Measurements from ENCODE around the gene CHCHD1.
A peak's percentile ranks its signal among the peaks of the same experiment; 100 is the strongest.
"Not testable (repeated sequence)": the region's sequence is repeated elsewhere in the genome, so short reads cannot be mapped to it uniquely, and the experiment has no call there.

Gene CHCHD1

DNA sequence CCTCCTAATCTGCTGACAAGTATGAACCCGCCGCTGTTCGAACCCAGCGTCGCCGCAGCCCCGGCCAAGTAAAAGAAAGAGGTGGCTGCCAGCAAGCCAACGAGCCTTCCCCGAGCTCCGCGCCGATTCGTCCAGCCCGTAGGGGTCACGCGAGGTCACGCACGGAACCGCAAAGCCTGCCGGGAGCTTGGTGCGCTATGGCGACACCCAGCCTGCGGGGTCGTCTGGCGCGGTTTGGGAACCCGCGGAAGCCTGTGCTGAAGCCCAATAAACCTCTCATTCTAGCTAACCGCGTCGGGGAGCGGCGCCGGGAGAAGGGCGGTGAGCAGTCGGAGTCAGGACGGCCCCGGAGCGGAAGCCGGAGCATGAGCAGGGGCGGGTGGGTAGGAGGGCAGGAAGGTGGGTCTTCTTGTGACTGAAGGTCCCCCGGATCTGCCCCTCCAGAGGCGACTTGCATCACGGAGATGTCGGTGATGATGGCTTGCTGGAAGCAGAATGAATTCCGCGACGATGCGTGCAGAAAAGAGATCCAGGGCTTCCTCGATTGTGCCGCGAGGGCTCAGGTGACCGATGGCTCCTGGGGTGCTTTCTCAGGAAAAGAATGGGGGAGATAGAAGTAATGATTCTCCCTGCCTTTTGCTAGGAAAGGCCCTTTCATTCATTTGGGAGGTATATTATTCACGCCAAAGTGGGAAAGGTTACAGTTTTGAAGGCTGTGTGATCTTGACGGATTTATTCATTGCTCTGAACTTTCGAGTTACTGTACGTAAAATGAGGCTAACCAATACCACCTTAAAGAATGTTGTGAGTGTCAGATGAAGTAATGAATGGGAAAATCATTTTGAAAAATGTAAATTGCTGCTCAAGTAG lies at the start of gene CHCHD1:
CHCHD1 (plus strand) TSS at position 170 of the 870 bp plus-strand sequence; CDS start at position 198, 28 bp downstream.
- no peak for DNase-seq (ENCODE audit: low read depth, low spot score)

DNA sequence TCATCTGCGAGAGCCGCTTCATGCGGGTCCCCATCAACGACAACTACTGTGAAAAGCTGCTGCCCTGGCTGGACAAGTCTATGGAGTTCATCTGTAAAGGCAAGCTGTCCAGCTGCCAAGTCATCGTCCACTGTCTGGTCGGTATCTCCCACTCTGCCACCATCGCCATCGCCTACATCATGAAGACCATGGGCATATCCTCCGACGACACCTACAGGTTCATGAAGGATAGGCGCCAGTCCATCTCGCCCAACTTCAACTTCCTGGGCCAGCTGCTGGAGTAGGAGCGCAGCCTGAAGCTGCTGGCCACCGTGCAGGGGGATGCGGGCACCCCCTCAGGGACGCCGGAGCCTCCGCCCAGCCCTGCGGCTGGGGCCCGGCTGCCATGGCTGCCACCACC lies 49.4 kb upstream of the CHCHD1 start:
- no peak for DNase-seq (ENCODE audit: low read depth, low spot score)

DNA sequence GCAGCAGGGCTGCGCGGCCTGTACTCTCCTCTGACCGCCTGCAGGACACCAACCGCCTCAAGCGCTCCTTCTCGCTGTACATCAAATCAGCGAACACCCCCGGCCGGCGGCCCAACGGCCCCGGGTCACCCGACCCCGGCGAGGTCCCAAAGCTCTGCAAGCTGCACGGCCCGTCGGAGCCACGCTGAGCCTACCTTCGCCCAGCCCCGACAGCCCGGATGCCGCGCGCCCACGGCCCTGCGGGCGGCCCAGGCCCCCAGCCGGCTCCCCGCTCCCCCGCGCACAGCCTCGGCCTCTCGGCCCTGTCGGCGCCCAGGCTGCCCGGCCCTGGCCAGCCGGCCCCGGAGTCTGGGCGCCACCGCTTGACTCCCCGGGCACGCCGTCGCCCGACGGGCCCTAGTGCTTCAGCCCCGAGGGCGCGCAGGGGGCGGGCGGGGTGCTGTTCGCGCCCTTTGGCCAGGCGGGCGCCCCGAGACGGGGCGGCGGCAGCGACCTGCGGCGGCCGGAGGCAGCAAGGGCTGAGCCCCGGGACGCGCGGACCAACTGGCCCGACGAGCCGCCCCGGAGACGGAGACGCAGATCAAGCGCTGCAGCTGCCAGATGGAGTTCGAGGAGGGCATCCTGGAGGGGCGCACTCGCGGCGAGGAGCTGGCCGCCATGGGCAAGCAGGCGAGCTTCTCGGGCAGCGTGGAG lies 48.8 kb upstream of the CHCHD1 start:
- DNase-seq (ENCODE audit: low read depth, low spot score), result no peak

DNA sequence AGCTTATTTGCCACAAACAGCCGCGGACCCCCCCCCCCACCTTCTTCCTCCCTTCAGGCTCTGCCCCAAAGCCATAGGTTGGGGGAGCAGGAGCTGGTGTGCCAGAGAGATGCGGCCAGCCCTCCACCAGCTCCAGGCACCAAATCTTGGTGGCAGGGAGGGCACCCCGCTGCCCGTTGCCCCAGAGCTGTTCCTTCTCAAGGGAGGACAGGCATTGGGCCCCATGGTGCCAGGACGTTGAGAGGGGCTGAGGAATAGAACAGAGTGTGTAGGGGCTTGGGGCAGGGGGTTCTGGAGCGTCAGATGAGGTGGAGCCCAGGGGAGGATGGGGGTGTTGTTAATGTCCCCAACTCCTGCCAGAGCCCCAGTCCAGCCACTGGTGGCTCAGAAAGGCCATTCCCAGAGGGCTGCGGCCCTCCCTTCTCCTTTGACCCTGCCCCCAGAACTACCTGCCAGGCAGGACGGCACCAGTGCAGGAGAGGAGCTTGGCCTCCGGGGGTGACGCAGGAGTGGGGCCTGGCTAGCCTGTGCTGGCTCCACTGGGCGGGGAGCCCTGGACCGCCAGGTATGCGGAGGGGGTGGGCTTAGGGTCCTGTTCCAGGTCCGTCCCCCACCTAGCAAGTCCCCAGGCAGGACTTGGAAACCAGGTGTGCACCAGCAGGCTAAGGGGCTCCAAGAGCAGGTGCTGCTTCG lies 47.7 kb upstream of the CHCHD1 start:
- DNase-seq (ENCODE audit: low read depth, low spot score), result no peak

DNA sequence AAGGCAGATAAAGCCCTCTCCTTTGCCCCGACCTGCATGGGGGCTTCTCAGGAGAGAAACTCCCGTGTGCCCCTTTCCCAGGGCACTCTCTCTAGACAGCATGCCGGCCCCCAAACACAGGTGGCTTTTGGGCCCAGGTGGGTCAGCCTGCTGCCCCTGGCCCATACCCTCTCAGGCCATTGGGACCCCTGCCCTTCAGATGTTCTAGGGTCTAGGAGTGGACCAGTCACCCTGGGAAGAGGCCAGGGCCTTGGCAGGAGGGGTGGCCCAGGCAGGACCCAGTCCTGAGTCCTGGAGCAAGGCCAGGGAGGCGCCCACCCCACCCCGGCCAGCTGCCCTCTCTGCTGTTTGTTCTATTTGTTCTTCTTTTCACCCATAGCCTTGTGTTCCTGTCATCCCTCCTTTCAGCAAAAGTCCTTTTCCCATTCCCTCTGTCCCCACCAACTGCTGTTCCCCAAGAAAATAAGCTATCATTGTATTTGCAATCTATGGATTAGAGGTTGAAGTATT lies 47.0 kb upstream of the CHCHD1 start:
- no peak for DNase-seq (ENCODE audit: low read depth, low spot score)

DNA sequence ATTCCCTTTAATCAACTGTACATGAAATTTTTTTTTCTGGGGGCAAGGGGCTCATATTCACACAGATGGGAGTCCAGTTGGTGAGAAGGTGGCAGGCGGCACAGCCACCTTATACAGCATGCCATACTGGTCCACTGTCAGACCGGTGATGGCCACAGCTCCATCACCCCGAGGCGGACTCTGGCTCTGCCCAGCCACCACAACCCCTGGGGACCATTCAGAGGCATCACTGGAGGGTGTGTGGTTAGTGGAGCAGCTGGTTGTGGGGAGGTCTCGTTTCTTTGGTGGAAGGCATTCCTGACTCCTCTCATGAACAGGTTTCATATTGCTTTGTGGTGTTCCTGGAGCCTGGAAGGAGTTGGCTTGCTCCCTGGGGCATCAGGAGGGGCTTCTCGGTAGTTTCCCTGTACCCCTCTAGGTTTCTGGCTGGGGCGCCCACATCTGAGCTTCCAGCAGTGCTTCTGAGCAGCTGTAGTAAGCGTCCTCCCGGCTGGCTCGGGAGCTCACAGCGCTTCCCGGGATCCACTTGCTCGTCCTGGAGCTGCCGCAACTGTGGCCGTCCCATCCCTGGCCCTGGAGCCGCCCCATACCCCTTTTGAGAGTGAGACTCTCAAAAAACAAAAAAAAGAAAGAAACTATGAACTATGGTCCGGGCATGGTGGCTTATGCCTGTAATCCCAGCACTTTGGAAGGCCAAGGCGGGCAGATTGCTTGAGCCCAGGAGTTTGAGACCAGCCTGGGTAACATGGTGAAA lies 41.2 kb upstream of the CHCHD1 start:
- DNase-seq (ENCODE audit: low read depth, low spot score), result not testable (repeated sequence)

DNA sequence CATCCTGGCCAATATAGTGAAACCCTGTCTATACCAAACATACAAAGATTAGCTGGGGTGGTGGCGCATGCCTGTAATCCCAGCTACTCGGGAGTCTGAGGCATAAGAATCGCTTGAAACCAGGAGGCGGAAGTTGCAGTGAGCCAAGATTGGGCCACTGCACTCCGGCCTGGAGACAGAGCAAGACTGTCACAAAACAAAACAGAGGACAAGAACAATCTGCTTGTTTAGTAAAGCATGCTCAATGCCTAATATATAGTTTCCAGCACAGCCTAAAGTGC lies 39.5 kb upstream of the CHCHD1 start:
- DNase-seq (ENCODE audit: low read depth, low spot score), result no peak

DNA sequence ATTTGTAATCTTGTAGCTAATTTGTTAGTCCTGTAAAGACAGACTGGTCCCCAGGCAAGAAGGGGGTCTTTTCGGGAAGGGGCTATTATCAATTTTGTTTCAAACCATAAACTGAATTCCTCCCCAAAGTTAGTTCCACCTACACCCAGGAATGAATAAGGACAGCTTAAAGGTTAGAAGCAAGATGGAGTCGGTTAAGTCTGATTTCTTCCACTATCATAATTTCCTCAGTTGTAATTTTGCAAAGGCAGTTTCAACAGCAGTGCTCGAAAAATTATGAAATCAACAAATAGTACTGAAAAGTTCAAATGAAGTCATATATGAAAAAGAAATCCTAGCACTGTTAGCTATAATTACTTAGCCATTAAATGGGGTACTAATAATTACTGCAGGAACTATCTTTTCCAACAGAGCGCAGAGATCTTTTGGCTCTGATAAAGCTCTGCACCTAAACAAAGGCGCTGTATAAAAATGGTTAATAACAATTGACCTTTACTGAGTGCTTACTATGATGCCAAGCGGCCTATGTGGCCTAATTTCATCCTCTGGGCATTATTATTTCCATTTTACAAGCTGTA lies 38.4 kb upstream of the CHCHD1 start:
- DNase-seq (ENCODE audit: low read depth, low spot score), result no peak

DNA sequence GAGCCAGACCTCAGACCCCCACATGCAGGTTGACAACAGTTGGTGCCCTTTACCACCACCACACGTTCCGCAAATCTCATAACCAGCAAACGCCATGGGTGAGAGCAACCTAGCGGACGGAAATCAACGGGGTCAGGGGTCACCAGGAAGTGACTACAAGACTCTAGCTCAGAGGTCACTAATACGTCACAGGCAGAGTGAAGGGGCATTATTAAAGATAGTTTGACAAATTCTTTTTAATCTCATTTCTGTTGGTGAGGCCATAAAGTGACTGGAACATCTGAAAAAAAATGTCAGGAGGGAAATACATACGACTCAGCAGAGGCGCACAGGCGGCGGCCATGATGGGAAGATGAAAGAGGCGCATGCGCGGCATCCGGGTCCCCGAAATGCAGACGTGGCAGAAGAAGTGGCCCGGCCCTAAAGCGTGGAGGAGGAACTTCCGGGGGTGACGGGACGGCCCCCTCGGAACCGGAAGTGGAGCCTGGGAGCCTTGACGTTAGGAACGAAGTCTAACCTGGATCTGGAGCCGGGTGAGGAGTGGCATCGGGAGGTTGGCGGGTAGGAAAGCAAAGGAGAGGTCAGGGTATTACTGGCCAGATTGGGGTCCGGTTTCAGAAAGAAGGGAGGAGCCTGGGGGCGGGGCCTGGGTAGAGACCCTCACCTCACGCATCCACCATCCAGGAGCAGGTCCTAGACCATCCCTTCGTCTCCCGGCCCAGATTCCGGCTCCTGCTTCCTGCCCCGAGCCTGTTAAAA lies 37.8 kb upstream of the CHCHD1 start, which contains the start of gene SEC24C:
SEC24C (plus strand) TSS at position 468 of the 759 bp plus-strand sequence. CDS start 2,461 bp downstream, outside the sequence.
- peak; percentile 79 for DNase-seq (ENCODE audit: low read depth, low spot score)

DNA sequence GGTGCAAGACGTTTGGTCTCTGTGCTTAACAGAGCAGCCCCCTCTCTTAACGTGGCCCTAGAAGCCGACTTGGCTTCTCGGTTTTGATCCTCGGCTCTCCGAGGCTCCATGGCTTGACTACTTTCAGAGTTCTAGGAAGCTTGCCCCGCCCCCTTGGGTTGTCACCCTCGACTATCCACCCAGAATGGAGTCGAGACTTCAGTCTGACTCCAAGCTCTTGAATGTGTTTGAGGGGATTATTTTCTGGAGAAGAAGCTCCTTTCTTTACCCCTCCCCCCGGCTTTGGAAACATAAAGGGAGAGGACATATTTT lies 37.2 kb upstream of the CHCHD1 start:
- no peak for DNase-seq (ENCODE audit: low read depth, low spot score)

DNA sequence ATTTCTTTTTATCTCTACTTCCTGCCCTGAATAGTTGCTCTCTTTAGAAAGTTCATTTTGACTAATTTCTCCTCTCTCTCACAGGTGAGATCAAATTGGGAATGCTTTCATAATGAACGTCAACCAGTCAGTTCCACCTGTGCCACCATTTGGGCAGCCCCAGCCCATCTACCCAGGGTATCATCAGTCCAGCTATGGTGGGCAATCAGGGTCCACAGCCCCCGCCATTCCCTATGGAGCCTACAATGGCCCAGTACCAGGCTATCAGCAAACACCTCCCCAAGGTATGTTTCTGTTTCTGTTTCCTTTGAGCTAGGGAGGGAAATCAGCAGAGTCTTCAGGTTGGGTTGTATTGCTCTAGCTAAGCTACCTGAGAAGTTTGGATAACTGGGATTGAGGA lies 35.1 kb upstream of the CHCHD1 start:
- DNase-seq (ENCODE audit: low read depth, low spot score), result no peak

DNA sequence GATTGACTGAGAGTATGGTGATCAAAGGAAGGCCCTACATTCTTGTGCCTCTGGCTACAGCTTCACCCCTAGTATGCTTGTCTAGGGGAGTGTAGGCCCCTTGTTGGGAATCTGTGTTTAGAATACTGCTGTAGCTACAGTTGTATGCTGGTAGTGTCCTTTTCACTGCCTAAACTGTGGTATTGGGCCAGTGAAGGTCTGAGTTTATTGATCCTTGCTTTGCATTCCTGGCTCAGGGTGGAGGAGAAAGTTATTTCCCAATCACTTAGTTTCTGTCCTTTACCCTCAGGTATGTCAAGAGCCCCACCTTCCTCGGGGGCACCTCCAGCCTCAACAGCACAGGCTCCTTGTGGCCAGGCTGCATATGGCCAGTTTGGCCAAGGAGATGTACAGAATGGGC lies 31.0 kb upstream of the CHCHD1 start:
- DNase-seq (ENCODE audit: low read depth, low spot score), result no peak

DNA sequence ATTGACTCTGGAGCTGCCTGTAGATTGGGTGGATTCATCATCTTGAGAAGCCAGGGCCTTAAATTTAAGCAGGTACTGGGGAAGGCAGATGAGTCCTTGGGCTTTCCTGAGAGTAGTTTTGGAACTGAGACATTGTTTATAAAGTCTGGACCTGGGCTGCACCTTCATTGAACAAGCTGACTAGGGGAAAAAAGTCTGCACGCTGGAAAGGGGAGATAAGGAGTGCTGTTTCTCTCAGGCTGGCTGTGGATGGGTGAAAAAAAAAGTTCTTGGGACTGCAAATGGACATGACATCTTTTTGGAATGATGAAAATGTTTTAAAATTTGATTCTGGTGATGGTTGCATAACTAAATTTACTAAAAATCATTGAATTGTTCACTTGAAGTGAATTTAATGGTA lies 25.7 kb upstream of the CHCHD1 start:
- no peak for DNase-seq (ENCODE audit: low read depth, low spot score)

DNA sequence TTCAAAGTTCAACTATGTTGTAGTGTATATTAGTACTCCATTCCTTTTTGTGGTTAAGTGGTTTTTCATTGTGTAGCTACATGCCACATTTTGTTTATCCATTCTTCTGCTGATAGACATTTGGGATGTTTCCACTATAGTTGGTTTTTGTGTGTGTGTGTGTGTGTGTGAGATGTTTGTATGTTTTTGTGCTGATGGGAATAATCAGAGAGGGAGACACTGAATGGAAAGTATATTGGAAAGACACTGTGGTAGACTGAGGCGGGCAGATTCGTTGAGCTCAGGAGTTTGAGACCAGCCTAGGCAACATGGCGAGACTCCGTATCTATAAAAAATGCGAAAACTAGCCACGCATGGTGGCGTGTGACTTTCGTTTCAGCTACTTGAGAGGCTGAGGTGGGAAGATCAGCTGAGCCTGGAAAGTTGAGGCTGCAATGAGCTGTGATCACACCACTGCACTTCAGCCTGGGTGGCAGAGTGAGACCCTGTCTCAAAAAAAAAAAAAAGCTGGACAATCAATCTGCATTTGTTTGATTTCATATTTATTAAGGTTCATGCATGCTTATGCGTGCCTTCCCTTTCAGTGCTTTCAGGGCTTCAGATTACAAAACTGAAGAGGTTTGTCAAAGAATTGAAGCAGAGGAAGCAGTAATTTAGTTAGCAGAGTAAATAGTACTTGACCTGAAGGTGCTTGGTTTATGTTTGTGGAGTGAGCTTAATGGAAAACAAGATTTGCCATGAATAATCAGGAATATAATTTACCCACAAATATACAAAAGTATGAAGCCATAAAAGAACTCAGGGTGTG lies 22.9 kb upstream of the CHCHD1 start:
- no peak for DNase-seq (ENCODE audit: low read depth, low spot score)

DNA sequence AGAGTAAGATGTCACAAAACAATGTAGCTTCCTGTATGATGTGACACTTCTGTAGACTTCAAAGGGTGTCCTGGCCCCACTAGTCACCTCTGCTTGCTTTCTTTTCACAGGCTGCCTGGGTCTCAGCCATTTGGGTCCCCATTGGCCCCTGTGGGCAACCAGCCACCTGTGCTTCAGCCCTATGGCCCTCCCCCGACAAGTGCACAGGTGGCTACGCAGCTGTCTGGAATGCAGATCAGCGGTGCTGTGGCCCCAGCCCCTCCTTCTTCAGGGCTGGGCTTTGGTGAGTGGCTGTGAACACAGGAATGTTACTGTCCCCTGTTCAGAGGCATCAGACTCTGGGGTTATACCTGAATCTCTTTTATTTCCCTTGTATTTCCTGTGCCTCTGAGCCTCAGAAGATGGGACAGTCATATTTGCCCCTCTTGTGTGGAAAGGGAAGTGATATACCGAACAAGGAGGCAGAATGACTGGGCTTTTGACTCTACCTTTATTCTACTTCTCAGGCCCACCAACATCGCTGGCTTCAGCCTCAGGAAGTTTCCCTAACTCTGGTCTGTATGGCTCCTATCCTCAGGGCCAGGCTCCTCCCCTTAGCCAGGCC lies 22.2 kb upstream of the CHCHD1 start:
- no peak for DNase-seq (ENCODE audit: low read depth, low spot score)

DNA sequence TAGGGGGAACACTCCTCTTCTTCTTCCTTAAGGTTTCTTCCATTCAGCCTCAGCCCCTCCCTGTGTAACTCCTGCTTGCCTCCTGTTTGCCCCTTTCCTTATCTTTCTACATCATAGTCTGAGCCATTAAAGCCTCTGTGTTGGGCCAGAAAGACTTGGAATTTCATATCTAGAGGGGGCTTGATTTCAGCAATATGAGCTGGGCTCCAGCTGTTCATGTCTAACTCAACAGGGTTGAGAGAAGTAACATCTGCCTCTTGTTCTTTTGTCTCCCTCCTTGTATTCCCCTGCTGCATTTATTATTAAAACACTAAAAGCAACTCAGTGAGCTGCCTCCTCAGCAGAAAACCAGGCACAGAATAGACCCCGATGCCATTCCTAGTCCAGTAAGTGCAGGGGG lies 20.1 kb upstream of the CHCHD1 start:
- DNase-seq (ENCODE audit: low read depth, low spot score), result no peak

DNA sequence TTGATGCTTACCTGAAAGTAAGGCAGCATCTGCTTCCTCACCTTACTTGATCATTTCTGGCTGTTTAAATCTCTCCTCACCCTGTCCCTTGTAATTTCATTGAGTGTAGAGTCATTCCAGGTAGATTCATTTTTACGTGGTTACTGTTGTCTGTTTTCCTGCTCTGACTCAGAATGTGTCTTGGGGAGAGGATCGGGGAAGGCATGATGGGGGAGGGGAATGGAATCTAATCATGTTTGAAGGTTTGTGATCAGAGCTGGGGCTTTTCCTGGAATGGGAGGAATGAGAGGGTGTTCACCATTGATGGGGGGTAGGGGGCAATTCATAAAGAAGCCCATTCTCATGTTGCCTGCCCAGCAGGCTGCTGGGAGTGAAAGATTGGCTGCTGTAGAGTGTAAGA lies 18.9 kb upstream of the CHCHD1 start:
- DNase-seq (ENCODE audit: low read depth, low spot score), result no peak

DNA sequence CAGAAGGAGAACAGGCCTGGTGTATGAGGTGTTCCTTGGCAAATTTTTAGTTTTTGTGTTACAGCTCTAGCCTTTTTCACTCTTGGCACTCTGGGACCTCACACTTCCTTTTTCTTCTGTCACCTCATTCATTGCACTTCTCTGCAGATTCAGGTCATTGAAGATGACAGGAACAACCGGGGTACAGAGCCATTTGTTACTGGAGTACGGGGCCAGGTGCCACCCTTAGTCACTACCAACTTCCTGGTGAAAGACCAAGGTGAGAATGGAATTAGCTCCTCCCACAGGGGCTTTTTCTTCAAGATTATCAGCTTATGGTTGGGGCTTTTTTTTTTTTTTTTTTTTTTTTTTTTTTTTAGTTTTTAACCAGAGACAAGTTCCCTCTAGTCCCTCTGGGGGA lies 18.5 kb upstream of the CHCHD1 start:
- DNase-seq (ENCODE audit: low read depth, low spot score), result no peak

DNA sequence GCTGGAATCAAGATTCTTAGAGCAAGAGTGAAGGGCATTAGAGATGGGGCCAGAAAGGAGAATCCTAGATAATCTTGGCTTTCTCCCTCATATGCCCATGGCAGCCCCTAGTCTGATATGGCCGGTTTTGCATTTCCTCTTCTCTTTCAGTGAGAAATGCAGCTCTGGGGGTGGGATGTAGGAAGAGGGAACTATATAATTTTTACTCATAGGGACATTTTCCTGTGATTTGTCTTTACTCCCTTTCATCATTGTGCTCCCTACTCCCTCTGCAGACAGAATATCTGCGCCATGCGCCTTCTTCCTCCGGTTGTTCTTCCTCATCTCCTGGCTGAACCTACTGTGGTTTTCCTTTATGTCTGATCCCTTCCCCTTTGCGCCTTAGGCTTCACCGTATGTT lies 16.8 kb upstream of the CHCHD1 start:
- DNase-seq (ENCODE audit: low read depth, low spot score), result no peak

All from iPS DF 19.7 (cell line).